ENCODE measurements around the gene C16orf96.

DNA sequence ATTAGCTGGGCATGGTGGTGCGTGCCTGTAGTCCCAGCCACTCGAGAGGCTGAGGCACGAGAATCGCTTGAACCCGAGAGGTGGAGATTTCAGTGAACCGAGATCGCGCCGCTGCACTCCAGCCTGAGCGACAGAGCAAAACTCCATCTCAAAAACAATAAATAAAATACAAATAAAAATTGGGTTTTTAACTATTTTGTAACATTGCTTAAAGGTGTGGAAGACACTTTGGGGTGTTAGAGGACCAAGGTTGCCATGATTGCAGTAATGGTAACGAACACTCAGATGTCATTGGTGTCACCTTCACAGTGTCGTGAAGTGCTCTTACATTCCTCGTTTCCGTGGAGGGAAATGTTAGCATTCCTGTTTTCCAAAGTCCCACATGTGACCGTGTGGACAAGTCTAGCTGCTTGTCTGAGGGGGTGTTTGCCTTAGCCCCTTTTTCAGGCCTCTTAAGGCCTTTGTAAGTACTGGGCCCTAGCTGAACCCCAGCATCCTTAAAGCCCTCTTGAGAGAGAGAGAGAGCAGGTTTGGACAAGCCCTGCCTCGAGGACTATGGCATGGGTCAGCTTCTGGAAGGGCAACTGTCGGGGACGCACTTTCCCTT lies 8.6 kb downstream of the C16orf96 start:
- TF ChIP-seq CTCF (IDR thresholded peaks at IDR 0.05) (no peak), POLR2A (IDR thresholded peaks at IDR 0.05) (no peak), EP300 (IDR thresholded peaks at IDR 0.05) (no peak), POLR2AphosphoS5 (IDR thresholded peaks at IDR 0.05) (no peak)
